ENCODE data around the gene POC1A. TPM values are rescaled to one million over a fixed set of nuclear protein-coding genes. Genes with fewer than 3 reads are reported as not detected.
A peak's percentile ranks its signal among the peaks of the same experiment; 100 is the strongest.

POC1A gene
- total RNA-seq, 1 donor from 2014 or later = 30.1 TPM

- Mint-ChIP-seq H3K4me3 (no peak overlapping the region), H3K27me3 (ENCODE audit: low read depth) (no peaks in the 10 kb centered on the region), H3K36me3 (ENCODE audit: low read depth) (peaks cover 2% of the 10 kb centered on the region), H3K9me3 (no peaks in the 10 kb centered on the region), H3K4me1 (peaks cover 10% of the 10 kb centered on the region), H3K27ac (ENCODE audit: unreplicated experiment) (no peak overlapping the region)
- no peak for DNase-seq (ENCODE audit: low read depth, low spot score)
- no peak for TF ChIP-seq CTCF (conservative IDR thresholded peaks at IDR 0.05)
Measured at GRCh38 chr3:52072471-52072870, 81.8 kb downstream of the POC1A start.

GRCh38 chr3:52072020-52072419 is 82.2 kb downstream of the POC1A start:
- H3K36me3 Mint-ChIP-seq (ENCODE audit: low read depth) = peaks cover 2% of the 10 kb centered on the region
- DNase-seq (ENCODE audit: low read depth, low spot score) = no peak
- H3K4me3 Mint-ChIP-seq = no peak overlapping the region
- no peaks in the 10 kb centered on the region for H3K27me3 Mint-ChIP-seq (ENCODE audit: low read depth)
- no peak for TF ChIP-seq CTCF (conservative IDR thresholded peaks at IDR 0.05)
- H3K9me3 Mint-ChIP-seq = no peaks in the 10 kb centered on the region
- no peak overlapping the region for H3K27ac Mint-ChIP-seq (ENCODE audit: unreplicated experiment)
- H3K4me1 Mint-ChIP-seq = peaks cover 10% of the 10 kb centered on the region

- no peaks in the 10 kb centered on the region for H3K27me3 Mint-ChIP-seq (ENCODE audit: low read depth)
- H3K4me1 Mint-ChIP-seq = peaks cover 10% of the 10 kb centered on the region
- no peaks in the 10 kb centered on the region for H3K9me3 Mint-ChIP-seq
- no peaks in the 10 kb centered on the region for H3K36me3 Mint-ChIP-seq (ENCODE audit: low read depth)
- no peak for TF ChIP-seq CTCF (conservative IDR thresholded peaks at IDR 0.05)
- H3K4me3 Mint-ChIP-seq = no peak overlapping the region
- peak overlapping the region; percentile 57 for H3K27ac Mint-ChIP-seq (ENCODE audit: unreplicated experiment)
- no peak for DNase-seq (ENCODE audit: low read depth, low spot score)
Measured at GRCh38 chr3:52070724-52071621, 83.2 kb downstream of the POC1A start.

GRCh38 chr3:52069855-52070254 is 84.4 kb downstream of the POC1A start:
- H3K36me3 Mint-ChIP-seq (ENCODE audit: low read depth) = no peaks in the 10 kb centered on the region
- no peak overlapping the region for H3K4me3 Mint-ChIP-seq
- TF ChIP-seq CTCF (conservative IDR thresholded peaks at IDR 0.05) = no peak
- no peaks in the 10 kb centered on the region for H3K9me3 Mint-ChIP-seq
- no peak for DNase-seq (ENCODE audit: low read depth, low spot score)
- peaks cover 10% of the 10 kb centered on the region for H3K4me1 Mint-ChIP-seq
- no peak overlapping the region for H3K27ac Mint-ChIP-seq (ENCODE audit: unreplicated experiment)
- no peaks in the 10 kb centered on the region for H3K27me3 Mint-ChIP-seq (ENCODE audit: low read depth)

- H3K27me3 Mint-ChIP-seq (ENCODE audit: low read depth) = no peaks in the 10 kb centered on the region
- H3K36me3 Mint-ChIP-seq (ENCODE audit: low read depth) = no peaks in the 10 kb centered on the region
- H3K4me1 Mint-ChIP-seq = peaks cover 10% of the 10 kb centered on the region
- H3K9me3 Mint-ChIP-seq = no peaks in the 10 kb centered on the region
- DNase-seq (ENCODE audit: low read depth, low spot score) = no peak
- H3K4me3 Mint-ChIP-seq = no peak overlapping the region
- no peak overlapping the region for H3K27ac Mint-ChIP-seq (ENCODE audit: unreplicated experiment)
- TF ChIP-seq CTCF (conservative IDR thresholded peaks at IDR 0.05) = no peak
Measured at GRCh38 chr3:52069135-52069534, 85.1 kb downstream of the POC1A start.
